ENCODE data around the gene IRF2BP2.
A peak's percentile ranks its signal among the peaks of the same experiment; 100 is the strongest.

Gene IRF2BP2

GRCh38 chr1:234610061-234610665 is at the start of gene IRF2BP2:
Gene IRF2BP2, minus strand, starts transcription at chr1:234610178. Its CDS starts 684 bp downstream, at chr1:234609494.
- peak within 1 kb of the TSS; percentile 80 for H3K4me3 ChIP-seq (replicated peaks; ENCODE audit: low read depth, low read length)
- TF ChIP-seq CTCF (IDR thresholded peaks at IDR 0.05; ENCODE audit: low read length, missing control alignments), result no peak
- DNase-seq (ENCODE audit: low read depth), result peak; percentile 87

DNA sequence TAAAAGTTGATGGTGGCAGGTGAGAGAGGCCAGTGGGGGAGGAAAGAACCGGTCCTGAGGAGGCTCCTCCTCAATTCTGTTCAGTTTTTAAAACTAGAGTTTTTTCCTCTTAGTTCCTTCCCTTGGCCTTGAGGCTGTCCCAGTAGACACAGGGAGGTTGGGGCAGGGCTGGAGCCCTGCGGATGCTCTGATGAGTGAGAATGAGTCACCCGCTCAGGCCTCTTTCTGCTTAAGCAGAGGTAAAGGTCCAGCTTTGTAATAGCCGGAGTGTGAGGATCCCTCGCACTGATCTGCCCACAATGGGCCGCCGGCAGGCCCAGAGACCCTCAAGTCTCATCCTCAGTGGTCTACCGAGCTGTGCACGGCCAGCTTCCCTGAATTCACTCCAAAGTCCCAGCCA is 49.6 kb upstream of the IRF2BP2 start:
- no peak overlapping the region for H3K4me3 ChIP-seq (replicated peaks; ENCODE audit: low read depth, low read length)
- DNase-seq (ENCODE audit: low read depth), result peak; percentile 69
- no peak for TF ChIP-seq CTCF (IDR thresholded peaks at IDR 0.05; ENCODE audit: low read length, missing control alignments)

GRCh38 chr1:234658138-234658537 is 48.2 kb upstream of the IRF2BP2 start:
- peak; percentile 61 for DNase-seq (ENCODE audit: low read depth)
- no peak for TF ChIP-seq CTCF (IDR thresholded peaks at IDR 0.05; ENCODE audit: low read length, missing control alignments)
- H3K4me3 ChIP-seq (replicated peaks; ENCODE audit: low read depth, low read length), result no peak overlapping the region

DNA sequence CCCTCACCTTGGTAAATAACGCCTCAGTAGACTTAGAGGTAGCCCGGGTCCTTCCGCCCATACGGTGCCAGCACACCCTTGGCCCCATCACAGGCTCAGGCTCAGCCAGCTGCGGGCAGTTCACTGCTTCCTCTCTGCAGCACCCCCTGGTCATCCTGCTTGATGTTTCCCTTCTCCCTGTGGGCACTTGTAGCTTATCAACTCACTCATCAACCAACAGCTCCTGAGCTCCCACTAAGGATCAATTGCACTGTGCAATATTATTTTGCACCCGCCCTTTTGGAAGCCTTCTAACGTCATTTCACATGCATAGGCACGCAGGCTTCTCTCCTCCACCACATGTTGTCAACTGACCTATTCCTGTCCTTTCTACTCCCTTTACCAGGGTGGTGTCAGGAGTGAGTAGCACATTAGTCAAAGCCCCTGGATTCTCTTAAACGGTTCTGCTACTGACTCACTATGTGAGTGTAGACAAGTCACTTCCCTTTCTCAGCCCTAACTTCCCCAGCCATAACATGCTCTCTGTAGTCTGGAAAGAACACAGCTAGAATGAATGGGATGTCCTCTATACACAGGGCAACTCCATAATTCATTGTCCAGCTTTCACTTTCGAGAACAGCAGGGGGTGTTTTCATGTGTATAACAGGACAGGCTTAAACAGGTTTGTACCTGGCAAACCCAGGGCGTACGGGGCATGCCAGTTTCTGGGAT is 47.1 kb upstream of the IRF2BP2 start:
- peak; percentile 88 for DNase-seq (ENCODE audit: low read depth)
- TF ChIP-seq CTCF (IDR thresholded peaks at IDR 0.05; ENCODE audit: low read length, missing control alignments), result peak; percentile 7

DNA sequence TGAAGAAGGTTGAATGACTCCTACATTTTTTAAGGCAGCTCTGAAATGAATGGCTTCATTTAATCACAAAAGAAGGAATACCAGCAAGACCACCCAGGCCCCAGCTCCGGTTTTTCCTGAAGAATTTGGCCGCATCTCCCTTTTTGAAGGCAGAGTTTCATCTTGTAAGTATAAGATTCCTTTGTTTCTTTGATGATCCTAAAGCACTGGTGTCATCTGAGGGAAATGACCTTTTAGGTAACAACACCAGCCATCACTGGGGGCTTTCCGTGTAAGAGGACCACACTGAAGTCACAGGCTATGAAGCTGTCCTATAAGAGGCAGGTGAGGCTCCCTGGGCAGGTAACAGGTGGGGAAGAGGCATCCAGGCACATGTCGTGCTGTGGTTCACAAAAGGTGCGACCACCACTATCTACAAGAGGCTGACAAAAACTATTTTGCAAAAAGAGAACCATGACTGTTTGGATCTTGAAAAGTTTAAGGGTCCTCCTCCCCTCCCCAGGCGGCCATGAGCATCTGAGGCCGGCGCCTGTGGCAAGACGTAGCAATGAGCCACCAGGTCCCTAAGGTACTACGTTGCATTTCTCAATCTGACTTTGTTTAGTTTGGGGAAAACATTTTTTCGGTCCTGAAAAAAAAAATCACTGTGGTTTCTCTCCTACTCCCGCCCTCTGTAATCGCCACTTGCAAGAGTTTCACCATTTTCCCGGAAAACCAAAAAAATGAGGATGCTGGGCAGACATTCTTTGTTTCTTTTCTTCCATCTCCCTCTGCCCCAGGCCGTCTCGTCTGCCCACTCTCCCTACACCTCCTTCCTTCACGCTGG is 46.3 kb upstream of the IRF2BP2 start:
- no peak overlapping the region for H3K4me3 ChIP-seq (replicated peaks; ENCODE audit: low read depth, low read length)
- DNase-seq (ENCODE audit: low read depth), result no peak
- TF ChIP-seq CTCF (IDR thresholded peaks at IDR 0.05; ENCODE audit: low read length, missing control alignments), result no peak

More for the DNA sequence above, 47.1 kb upstream of the IRF2BP2 start:
- no peak overlapping the region for H3K4me3 ChIP-seq (replicated peaks; ENCODE audit: low read depth, low read length)

DNA sequence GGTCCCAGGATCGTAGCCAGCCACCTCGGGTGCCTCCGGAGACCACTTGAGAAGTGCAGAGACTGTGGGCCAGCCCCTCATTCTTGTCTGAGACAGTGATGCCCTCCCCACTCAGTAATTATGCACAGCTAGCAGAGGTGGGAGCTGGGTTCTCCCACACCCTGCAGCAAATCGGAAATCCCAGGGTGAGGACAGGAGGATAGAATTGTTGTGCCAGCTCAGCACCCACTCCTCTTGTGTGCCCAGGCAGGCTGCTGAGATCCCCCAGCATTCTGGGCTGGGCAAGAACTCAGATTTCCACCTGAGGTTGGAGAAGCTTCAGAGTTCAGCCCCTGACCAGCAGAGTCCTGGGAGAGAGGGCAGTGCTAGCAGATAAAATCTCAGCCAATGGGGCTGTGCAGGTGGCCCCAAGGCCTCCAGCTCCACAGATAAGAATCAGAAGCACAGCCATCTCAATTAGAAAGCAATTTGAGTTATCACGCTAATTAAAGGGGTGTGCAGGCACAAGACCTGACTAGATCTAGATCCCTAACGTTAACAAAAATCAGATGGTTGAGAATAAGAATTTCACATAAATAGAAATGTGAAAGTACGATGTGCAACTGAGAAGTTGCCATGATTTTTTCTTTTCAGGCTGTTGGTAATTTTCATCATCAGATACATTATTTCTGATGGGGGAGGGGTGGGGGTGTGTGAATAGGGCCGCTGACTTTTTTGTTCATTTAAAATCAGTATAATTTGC is 45.5 kb upstream of the IRF2BP2 start:
- no peak for DNase-seq (ENCODE audit: low read depth)
- H3K4me3 ChIP-seq (replicated peaks; ENCODE audit: low read depth, low read length), result no peak overlapping the region
- no peak for TF ChIP-seq CTCF (IDR thresholded peaks at IDR 0.05; ENCODE audit: low read length, missing control alignments)
